GM11168 (cell line): ENCODE measurements around the gene GLIS1.
"Not testable (repeated sequence)": the region's sequence is repeated elsewhere in the genome, so short reads cannot be mapped to it uniquely, and the experiment has no call there.

Experiments used
- in situ Hi-C: fragments of 300-500 bp; cut with MboI; formaldehyde crosslinking; loops from one replicate; pipeline ENCODE4 v1.12.0; 2022; ENCODE audit warnings: low sequenced_read_pairs; ENCODE audit not compliant: unreplicated experiment

The GLIS1 gene

DNA sequence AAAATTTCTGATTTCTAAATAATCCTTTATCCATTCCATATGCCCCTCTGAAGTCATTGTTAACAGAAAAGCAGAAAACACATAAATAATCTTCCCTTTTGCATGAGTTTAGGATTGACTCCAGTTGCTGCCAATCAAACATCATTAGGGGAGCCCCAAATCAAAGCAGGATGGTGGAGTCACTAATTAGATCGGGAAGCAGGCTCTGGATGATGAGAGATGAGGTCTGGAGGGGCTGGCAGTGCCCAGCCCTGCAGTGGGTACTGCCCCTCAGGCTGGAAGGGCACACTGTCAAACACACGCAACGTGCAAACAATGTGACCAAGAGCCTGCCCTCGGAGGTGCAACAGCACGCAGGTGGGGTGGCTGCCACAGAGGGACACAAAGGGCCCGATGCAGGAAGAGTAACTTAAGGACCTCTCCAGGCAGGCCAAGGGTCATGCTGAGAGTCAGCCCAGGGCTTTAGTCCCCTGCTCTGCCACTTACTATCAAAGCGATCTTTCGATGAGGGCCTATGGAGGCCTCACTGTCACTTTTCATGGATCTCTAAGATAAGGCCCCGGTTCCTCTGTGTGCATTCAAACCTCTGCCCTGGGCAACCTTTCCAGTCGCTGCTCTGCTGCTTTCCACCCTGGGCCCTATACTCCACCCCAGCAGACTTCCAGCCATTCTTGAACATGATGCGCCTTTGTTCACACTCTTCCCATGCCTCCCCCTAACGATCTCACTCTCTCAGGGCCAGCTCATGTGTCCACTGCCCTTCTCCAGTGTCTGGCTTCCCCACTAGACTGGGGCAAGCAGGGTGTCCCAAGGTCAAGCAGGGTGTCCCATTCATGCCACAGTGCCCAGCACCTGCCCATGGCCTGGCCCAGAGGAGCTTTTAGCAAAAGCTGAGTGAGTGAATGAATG is 180.9 kb downstream of the GLIS1 start:
- in situ Hi-C loops, result no loop called here

DNA sequence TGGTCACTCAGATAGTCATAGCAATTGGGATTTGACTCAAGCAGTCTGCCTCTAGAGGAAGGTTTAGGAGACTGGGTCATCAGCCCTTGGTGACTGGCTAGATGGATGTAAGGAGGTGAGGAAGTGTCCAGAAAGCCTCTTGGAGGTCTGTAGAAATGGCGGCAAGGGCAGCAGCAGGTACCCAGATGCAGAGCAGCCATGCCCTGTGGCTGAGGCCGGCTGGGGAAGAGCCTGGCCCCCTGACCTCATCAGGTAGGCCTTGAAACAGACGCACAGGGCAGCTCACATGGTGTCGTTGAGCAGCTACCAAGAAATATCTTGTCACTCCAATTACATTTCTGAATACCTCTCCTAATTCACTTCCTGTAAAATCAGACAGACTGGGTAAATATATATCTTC is 181.6 kb downstream of the GLIS1 start:
- in situ Hi-C loops, result no loop called here

DNA sequence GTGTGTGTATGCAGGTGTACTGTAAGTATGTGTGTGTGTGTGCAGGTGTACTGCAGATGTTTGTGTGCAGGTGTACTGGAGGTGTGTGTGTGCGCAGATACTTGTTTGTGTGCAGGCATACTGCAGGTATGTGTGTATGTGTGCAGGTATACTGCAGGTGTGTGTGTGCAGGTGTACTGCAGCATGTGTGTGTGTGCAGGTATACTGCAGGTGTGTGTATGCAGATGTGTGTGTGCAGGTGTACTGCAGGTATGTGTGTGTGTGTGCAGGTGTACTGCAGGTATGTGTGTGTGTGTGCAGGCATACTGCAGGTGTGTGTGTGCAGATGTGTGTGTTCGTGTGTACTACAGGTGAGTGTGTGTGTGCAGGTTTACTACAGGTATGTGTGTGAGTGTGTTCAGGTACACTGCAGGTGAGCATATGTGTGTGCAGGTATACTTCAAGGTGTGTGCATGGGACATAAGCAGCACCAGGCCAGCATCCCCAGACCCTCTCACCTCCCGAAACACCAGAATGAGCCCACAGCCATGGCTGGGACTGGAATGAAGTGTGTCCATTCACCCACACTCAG is 182.2 kb downstream of the GLIS1 start:
- in situ Hi-C loops, result no loop called here

DNA sequence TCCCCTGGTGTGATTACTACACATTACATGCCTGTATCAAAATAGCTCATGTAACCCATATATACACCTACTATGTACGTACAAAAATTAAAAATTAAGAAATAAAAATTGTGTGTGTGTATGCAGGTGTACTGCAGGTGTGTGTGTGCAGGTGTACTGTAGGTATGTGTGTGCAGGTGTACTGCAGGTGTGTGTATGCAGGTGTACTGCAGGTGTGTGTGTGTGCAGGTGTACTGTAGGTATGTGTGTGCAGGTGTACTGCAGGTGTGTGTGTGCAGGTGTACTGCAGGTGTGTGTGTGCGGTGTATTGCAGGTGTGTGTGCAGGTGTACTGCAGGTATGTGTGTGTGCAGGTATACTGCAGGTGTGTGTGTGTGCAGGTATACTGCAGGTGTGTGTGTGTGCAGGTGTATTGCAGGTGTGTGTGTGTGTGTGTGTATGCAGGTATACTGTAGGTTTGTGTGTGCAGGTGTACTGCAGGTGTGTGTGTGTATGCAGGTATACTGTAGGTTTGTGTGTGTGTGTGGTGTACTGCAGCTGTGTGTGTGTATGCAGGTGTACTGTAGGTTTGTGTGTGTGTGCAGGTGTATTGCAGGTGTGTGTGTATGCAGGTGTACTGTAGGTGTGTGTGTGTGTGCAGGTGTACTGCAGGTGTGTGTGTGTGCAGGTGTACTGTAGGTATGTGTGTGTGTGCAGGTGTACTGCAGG is 183.2 kb downstream of the GLIS1 start:
- in situ Hi-C loops, result not testable (repeated sequence)

DNA sequence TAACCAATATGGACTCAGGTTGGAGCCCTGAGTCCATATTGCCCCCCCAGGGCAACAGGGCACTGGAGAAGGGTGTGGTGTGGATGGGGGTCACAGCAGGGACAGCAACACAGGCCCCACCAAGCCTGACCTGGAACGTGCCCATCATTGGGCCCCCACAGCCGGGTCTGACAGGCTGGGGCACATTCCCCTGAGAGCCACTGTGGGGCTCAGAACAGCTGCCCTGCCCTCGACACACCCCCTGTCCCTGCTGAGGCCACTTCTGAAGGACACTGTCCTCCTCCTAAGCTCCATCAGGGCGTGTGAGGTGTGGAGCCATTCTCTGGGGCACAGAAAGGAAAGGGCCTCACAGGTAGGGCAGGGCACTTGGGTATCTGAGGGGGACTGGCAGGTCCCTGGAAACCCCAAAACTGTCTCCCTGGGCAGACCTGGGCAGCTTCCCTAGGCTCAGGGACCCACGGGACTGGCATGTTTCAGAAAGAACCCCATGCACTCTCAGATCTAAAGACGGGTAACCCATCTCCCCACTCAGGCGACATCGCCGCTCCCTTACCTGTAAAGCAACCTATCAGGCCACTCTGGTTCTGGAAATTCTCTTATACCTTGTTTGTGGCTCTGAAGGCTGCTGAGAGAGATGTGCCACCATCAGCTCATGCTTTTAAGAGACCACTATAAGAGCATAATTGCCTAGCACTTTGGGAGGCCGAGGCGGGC is 184.2 kb downstream of the GLIS1 start:
- in situ Hi-C loops, result no loop called here

DNA sequence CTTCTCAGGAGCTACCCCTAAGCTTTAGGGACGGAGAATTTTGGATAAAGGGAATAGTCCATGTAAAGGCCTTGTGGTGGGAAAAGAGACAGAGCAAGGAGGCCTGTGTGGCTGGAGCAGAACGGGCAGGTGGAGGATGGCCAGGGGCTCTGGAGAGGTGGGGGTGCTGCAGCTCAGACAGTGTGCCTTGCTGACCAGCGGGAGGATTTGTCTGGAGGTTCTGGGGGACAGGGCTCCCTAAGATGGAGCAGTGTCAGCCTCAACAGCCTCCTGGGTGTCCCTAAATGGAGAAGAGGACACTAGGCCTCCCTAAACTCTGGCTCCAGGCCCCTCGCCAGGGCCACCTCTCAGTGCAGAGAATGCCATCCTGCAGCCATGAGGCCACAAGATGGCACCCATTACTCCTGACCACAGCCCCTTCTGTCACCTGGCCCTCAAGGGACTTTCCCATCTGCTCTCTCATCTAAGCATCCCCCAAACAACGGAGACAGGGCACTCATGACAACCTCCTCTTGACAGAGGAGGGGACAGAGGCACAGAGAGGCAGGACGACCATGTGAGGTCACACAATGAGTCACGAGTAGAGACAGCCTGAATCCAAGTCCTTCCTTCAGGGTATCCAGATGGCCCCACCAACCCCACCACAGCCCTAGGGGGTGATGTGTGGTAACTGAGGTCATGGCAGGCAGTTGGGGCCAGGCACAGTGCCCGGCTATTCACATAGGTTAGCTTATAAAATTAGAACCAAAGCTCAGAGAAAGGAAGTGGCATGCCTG is 185.0 kb downstream of the GLIS1 start:
- in situ Hi-C loops, result no loop called here

DNA sequence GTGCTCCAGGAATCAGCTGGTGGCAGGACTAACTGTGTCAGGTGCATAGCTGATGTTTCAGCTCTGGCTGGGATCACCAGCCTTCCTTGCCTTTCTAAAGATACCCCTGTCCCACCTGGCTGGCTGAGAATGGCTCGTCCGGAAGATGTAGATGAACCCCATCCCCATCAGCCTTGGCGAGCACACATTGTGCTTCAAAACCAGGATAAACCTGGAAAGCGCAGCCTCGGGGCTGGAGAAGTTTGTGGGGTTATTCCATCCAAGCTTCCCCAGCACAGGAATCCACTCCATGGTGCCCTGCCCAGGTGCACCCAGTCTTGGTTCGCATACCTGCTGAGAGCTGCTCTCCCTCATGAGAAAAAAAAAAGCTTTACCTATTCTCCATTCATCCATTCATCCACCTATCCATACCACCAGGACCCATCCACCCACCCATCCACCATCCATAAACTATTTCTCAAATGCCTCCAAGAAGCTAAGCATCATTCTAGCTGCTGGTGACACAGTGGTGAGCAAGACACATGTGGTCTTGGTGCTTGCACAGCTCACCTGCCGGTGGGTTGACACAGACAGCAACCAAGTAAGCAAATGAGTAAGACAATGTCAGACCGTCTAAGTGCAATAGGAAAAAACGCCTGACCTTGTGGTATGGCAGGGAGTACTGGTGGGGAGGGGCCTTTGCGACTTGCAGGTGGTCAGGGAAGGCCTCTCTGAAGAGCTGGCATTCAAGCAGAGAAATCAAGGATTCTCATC is 185.8 kb downstream of the GLIS1 start:
- in situ Hi-C loops, result no loop called here

DNA sequence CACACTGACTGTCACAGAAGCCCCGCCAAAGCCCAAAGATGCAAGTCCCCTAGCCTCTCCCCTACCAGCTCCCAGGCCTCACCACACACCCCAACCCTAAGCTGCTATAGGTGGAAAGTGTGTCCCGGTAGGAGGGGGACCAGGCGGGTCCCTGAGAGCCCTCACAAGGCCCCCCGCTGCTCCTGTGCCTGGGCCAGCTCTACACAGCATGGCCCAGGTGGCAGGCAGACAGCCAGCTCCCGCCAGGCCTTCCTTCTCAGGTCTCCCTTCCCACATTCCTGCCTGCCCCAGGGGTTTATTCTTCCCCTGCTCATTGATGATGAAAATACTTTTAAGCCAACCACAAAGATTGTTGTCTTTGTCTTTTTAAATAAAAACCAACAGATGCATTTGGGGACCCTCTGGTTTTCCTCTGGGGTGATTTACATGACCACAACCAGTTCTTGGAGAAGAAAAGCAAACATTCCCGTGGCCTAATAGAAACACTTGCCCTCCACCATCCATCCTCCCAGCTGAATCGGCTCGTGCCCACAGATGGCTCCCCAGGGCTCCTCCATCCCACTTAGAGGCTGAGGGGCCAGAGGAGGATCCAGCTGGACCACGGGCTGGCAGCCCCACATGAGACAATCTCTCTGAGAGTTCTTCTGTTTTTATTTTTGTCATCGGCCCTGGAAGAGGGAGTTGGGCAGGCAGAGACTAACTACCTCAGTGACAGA is 186.7 kb downstream of the GLIS1 start:
- in situ Hi-C loops, result no loop called here

DNA sequence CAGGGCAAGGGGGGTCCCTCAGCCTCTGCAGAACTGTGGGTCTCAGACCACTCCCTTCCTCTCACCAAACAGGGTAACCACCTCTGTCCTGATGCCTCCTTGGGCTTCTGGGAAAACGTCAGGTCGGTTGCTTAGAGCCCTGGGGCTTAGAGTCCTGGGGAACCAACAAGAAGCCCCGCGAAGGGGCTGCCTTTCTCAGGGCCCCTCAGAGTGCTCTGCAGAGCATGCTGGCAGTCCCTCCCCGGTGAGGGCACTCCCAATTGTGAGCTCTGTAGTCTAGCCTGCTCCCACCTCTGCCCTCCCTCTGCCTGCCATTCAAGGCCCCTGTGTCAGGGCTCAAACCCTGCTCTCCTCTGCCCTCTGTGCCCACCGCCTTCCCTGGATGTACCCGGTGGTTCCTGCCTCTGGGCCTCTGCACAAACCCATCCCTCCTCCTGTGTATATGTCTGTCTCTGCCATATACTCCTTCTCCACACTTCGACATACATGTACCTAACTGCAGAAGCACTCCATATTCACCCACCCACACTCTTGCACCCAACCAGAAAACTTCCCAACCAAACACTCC is 187.5 kb downstream of the GLIS1 start:
- in situ Hi-C loops, result no loop called here

DNA sequence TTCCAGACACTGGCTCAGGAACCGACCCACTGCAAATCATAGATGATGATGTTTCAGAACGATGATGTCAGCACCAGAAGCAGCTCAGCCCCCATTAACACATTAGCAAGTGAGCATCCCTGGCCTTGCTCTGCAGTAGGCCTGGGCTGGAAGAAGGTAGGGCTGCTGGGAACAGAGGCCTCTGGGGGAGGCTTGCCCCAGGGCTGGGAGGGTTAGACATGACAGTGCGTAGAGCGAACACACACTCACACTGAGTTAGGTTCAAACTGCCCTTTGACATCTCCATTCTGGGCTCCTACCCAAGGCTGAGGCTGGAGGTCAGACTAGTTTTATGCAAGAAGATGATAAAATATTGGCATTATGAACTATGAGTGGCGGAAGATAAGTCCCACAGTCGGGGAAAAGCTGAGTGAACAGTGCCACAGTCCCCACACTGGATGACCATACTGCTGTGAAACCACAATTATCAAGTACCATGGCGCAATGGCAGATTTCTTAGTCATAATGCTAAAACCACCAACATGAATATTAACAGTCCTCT is 188.7 kb downstream of the GLIS1 start:
- in situ Hi-C loops, result no loop called here

DNA sequence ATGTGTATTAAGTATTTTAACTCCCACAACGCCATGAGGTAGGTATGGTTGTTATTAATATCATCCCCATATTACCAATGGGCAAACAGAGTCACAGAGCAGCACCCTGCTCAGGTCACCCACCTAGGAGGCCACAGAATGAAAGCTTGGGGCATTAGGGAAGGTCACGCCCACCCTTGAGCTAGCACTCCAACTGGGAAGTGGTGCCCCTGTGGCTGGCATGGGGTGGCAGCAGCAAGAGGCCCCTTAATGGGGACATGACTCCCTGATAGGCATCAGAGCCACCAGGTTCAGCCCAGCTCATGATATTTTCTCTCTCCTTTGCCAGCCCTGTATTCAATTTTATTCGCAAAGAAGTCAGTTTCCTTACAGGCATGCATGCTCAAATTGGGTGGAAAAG is 189.2 kb downstream of the GLIS1 start:
- in situ Hi-C loops, result no loop called here

DNA sequence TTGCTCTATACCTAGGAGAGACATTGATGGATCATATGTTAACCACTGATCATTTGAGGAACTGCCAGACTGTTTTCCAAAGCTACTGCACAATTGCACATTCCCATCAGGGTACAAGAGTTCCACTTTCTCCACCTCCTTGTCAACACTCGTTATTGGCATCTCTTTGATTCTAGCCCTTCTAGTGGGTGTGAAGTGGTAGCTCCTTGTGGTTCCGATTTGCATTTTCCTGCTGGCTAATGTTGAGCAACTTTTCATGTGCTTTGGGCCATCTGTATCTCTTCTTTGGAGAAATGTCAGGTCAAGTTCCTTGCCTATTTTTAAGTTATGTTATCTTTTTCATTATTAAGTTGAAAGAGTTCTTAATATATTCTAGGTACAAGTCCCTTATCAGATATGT is 189.7 kb downstream of the GLIS1 start:
- in situ Hi-C loops, result no loop called here

DNA sequence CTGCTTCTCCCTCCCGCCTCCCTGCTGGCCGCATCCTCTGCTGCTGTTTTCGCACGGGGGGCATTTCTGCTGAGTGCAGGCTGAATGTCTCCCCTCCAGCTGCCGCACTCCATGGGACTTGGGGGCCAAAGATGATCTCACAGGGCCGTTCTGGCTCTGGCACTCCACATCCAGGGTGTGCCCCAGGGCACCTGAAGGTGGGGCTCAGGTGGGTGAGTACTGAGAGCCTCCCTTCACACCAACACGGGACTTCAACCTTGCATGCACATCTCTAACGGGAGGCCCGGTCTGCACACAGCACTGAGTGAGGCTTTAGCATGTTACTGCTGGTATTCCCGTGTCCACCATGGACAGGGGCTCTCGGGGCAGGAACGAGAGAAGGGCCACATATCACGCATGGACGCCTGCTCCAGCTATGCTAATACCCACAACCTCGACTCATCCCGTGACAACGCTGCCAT is 190.9 kb downstream of the GLIS1 start:
- in situ Hi-C loops, result no loop called here

DNA sequence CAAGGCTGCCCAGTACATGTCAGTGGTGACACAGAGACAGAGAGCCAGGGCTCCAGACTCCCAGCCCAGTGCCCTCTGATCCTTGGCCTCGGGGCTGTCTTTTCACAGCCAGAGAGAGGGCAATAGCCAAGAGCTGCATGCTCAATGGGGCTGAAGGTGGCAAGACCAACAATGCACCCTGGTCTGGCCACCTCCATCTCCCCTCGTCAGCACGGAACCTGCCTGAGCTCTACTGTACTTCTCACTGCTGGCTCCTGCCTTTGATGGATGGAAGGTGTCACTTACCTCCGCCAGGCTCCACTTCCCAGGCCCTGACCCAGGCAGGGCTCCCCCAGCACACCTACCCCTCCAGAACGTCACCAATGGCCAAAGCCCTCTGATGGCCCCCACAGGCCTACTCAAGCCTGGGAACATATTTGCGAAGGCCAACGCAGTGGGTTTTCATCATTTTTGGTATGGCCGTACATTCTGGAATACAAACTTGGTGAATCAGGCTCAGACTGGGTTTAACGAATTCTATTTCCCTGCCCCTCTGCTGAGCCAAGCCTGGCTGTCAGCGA is 191.7 kb downstream of the GLIS1 start:
- in situ Hi-C loops, result no loop called here

DNA sequence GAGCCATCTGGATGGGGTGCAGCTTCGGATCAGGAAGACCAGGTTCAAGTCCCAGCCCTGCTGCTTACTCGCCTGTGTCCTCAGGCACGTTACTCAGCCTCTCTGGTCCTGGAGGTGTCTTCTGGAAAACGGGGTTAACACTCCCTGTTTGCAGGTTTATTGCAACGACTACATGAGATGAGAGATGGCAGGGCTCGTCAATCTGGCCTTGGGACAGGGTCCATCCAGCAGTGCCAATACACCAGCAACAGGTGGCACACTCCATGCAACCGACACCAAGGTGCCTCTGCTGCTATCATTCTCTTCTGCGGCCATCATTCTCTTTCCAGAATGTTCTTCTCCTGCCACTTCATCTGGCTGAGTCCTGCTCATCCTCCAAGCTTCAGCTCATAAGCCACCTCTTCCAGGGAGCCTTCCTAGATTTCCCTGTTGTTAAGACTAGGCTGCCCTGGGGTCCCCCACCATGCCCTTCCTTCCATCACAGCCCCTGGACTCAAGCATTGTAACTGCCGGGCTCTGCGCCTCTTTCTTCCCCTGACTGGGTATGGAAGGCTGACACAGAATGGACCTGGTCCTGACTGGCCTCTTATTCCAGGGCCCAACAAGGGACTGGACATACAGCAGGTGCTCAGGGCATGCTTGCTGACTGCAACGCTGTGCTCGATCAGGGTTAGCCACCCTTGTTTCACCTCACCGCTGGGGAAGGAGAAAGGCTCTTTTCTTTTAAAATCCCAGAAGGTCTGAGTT is 192.4 kb downstream of the GLIS1 start:
- in situ Hi-C loops, result no loop called here

DNA sequence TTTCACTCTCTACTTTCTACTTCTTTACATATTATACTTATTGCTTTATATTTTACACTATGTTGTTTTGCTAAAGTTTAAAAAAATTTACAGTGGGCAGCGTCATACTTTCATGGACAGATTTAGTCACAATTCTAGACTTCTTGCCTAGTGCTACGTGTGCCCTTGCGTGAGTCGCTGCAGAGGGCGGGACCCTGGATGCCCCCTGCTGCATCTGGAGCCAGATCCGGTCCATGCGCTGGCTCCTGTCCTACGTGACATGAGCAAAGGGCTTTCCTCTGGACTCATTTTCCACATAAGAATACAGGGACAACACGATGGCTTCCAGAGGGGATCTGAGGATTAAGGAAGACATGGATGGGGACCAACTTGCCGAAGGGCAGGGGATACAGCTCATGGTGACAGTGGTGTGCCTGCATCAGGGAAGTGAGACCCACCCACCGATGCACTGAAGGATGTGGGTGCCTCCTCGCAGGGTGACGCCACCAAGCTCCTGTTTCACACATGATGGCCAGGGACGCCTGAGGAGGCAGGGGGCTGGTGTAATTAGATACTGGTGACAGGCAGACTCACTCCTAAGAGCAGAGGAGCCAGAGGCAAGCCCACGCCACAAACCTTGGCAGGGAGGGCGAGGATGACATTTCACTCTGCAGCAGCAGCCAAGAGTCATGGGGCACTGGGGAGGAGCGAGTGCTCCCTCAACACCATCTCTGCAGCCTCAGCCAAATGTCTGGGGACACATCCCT is 193.1 kb downstream of the GLIS1 start:
- in situ Hi-C loops, result no loop called here
